IMR-90 (cell line): ENCODE data around the gene NCKAP5. TPM values are rescaled to one million over a fixed set of nuclear protein-coding genes. Genes with fewer than 3 reads are reported as not detected.

Experiments
- ATAC-seq: fragments of 200-7000 bp; cut with Tn5 transposase; 2 replicates; pipeline ENCODE4 v1.9.1; 2020; ENCODE audit warnings: low read depth, mild to moderate bottlenecking, moderate library complexity
- BruUV-seq: library from RNA; stranded (reverse); fragments of 400-500 nt; replicated peaks from 2 replicates; lab custom pipeline; 2021; lab: Mats Ljungman, UMichigan
- CTCF ChIA-PET: fragments of 300-600 bp; formaldehyde crosslinking; extraction: SDS; loops from one replicate; lab custom pipeline; 2021; ENCODE audit warnings: antibody characterized with exemption; lab: Yijun Ruan, JAX
- POLR2A ChIA-PET: fragments of 300-600 bp; sonication (Branson Sonifier 250); formaldehyde crosslinking; loops from one replicate; lab custom pipeline; 2022; ENCODE audit warnings: antibody characterized with exemption; ENCODE audit not compliant: unreplicated experiment; lab: Charles Lee
- DNase-seq: peaks from one replicate; pipeline ENCODE4 v3.0.0; 2013
- H2AFZ ChIP-seq: replicated peaks from 2 replicates; pipeline ENCODE3; 2013; ENCODE audit warnings: low read length, mild to moderate bottlenecking; ENCODE audit not compliant: poor library complexity
- H2AK5ac ChIP-seq: 2 replicates; pipeline ENCODE4 v1.6.1; 2013; ENCODE audit warnings: low read depth, low read length, inconsistent platforms
- H2AK9ac ChIP-seq: replicated peaks from 2 replicates; pipeline ENCODE3; 2013; ENCODE audit warnings: mild to moderate bottlenecking, low read depth, low read length, moderate library complexity; ENCODE audit not compliant: poor library complexity
- H2BK120ac ChIP-seq: 2 replicates; pipeline ENCODE4 v1.6.1; 2013; ENCODE audit warnings: low read depth, low read length, inconsistent platforms
- H2BK15ac ChIP-seq: 3 replicates; pipeline ENCODE4 v1.6.1; 2013; ENCODE audit warnings: low read depth, low read length, inconsistent platforms
- H2BK20ac ChIP-seq: 2 replicates; pipeline ENCODE4 v1.6.1; 2013; ENCODE audit warnings: low read depth, mild to moderate bottlenecking, inconsistent platforms, low read length, moderate library complexity
- H2BK5ac ChIP-seq: 2 replicates; pipeline ENCODE4 v1.6.1; 2013; ENCODE audit warnings: mild to moderate bottlenecking, low read depth, low read length, inconsistent platforms; ENCODE audit not compliant: poor library complexity, severe bottlenecking
- H3K14ac ChIP-seq: replicated peaks from 2 replicates; pipeline ENCODE4 v1.6.1; 2013; ENCODE audit warnings: low read depth, low read length, inconsistent platforms
- H3K18ac ChIP-seq: 2 replicates; pipeline ENCODE4 v1.6.1; 2013; ENCODE audit warnings: low read depth, low read length, control low read depth
- H3K23ac ChIP-seq: 2 replicates; pipeline ENCODE4 v1.6.1; 2013; ENCODE audit warnings: low read depth, low read length, inconsistent platforms
- H3K27ac ChIP-seq: 2 replicates; pipeline ENCODE4 v1.5.1; 2013; ENCODE audit warnings: mild to moderate bottlenecking, control low read depth, low read length; ENCODE audit not compliant: insufficient read depth
- H3K27me3 ChIP-seq: 2 replicates; pipeline ENCODE4 v1.6.1; 2013; ENCODE audit warnings: low read length; ENCODE audit not compliant: control insufficient read depth, insufficient read depth
- H3K36me3 ChIP-seq: 2 replicates; pipeline ENCODE4 v1.6.1; 2013; ENCODE audit warnings: low read length, mixed read lengths; ENCODE audit not compliant: control insufficient read depth, insufficient read depth
- H3K4ac ChIP-seq: 2 replicates; pipeline ENCODE4 v1.6.1; 2013; ENCODE audit warnings: low read depth, low read length, inconsistent platforms
- H3K4me1 ChIP-seq: 2 replicates; pipeline ENCODE4 v1.6.1; 2013; ENCODE audit warnings: low read length, mixed read lengths; ENCODE audit not compliant: control insufficient read depth, insufficient read depth
- H3K4me2 ChIP-seq: 2 replicates; pipeline ENCODE4 v1.6.1; 2013; ENCODE audit warnings: low read depth, mild to moderate bottlenecking, control low read depth, low read length, moderate library complexity
- H3K4me3 ChIP-seq: 2 replicates; pipeline ENCODE4 v1.5.1; 2013; ENCODE audit warnings: low read depth, mild to moderate bottlenecking, control low read depth, low read length, moderate library complexity; ENCODE audit not compliant: insufficient read depth
- H3K56ac ChIP-seq: 2 replicates; pipeline ENCODE4 v1.6.1; 2013; ENCODE audit warnings: low read length, inconsistent platforms; ENCODE audit not compliant: insufficient read depth; ENCODE audit errors: extremely low read depth
- H3K79me1 ChIP-seq, 2 experiments: 2 replicates each; pipeline ENCODE4 v1.6.1; 2013; ENCODE audit warnings: low read length in 2 of 2, inconsistent platforms in 1 of 2, low read depth in 1 of 2
- H3K9ac ChIP-seq: 2 replicates; pipeline ENCODE4 v1.6.1; 2013; ENCODE audit warnings: low read depth, low read length, control low read depth
- H3K9me1 ChIP-seq: 2 replicates; pipeline ENCODE4 v1.6.1; 2013; ENCODE audit warnings: low read length, inconsistent platforms; ENCODE audit not compliant: insufficient read depth
- H3K9me3 ChIP-seq: 2 replicates; pipeline ENCODE4 v1.6.1; 2013; ENCODE audit warnings: low read length; ENCODE audit not compliant: control insufficient read depth, insufficient read depth
- H4K20me1 ChIP-seq: 2 replicates; pipeline ENCODE4 v1.6.1; 2013; ENCODE audit warnings: low read length, inconsistent platforms; ENCODE audit not compliant: insufficient read depth
- H4K5ac ChIP-seq: 2 replicates; pipeline ENCODE4 v1.6.1; 2013; ENCODE audit warnings: mild to moderate bottlenecking, low read depth, low read length, control low read depth
- H4K8ac ChIP-seq, 2 experiments: 2 replicates each; pipeline ENCODE4 v1.6.1; 2013; ENCODE audit warnings: low read depth in 2 of 2, low read length in 2 of 2, control low read depth in 1 of 2, inconsistent platforms in 1 of 2
- H4K91ac ChIP-seq: 2 replicates; pipeline ENCODE4 v1.6.1; 2013; ENCODE audit warnings: low read depth, low read length, inconsistent platforms; ENCODE audit not compliant: insufficient read depth
- BHLHE40 ChIP-seq: fragments of 150-350 bp; IDR thresholded peaks from 2 replicates; pipeline ENCODE4 v1.6.1; 2016; ENCODE audit warnings: mild to moderate bottlenecking, low read depth, low read length
- MAFK ChIP-seq: IDR thresholded peaks from 2 replicates; pipeline ENCODE4 v1.6.1; 2012; ENCODE audit warnings: low read depth, low read length, improper control_type of control experiment
- MXI1 ChIP-seq: IDR thresholded peaks from 2 replicates; pipeline ENCODE4 v1.6.1; 2012; ENCODE audit warnings: low read depth, mild to moderate bottlenecking, low read length, moderate library complexity, borderline replicate concordance
- WGBS, 2 experiments: methylation state at CpG; one replicate each; pipeline versions ENCODE4 v1.1.5 to v1.1.7; 2013; ENCODE audit warnings: missing lambda C conversion rate in 2 of 2; ENCODE audit not compliant: insufficient read length in 1 of 2; ENCODE audit errors: extremely low coverage in 2 of 2; 5-methylcytosine and 5-hydroxymethylcytosine counted together
- dilution Hi-C: fragments of 300-500 bp; cut with HindIII; formaldehyde crosslinking; loops from one replicate; pipeline ENCODE4 v1.14.3; 2018; ENCODE audit warnings: low sequenced_read_pairs; ENCODE audit not compliant: unreplicated experiment
- in situ Hi-C: fragments of 300-500 bp; cut with MboI; formaldehyde crosslinking; loops from 3 replicates; pipeline ENCODE4 v1.14.3; 2019; ENCODE audit warnings: low sequenced_read_pairs, inconsistent platforms, mixed read lengths
- intact Hi-C: fragments of 100-400 bp; cut with micrococcal nuclease; formaldehyde crosslinking; loops from 2 replicates; pipeline ENCODE4 v1.10.0; 2022
- polyA plus RNA-seq, 3 experiments: library from polyadenylated mRNA; depleted of rRNA; stranded (reverse); fragments of >200 nt; gene quantifications; 2 replicates each; pipeline ENCODE4 v1.2.3, GENCODE V29; 2012; ENCODE audit warnings: low replicate concordance in 1 of 3
- total RNA-seq: library from RNA; depleted of rRNA; stranded (reverse); fragments of >200 nt; gene quantifications from 2 replicates; pipeline ENCODE4 v1.2.3, GENCODE V29; 2012

Gene NCKAP5
- total and polyA plus RNA-seq, 2 of the 4 experiments (the other 2 are of a cell fraction), result 2.7 to 3.9 TPM

DNA sequence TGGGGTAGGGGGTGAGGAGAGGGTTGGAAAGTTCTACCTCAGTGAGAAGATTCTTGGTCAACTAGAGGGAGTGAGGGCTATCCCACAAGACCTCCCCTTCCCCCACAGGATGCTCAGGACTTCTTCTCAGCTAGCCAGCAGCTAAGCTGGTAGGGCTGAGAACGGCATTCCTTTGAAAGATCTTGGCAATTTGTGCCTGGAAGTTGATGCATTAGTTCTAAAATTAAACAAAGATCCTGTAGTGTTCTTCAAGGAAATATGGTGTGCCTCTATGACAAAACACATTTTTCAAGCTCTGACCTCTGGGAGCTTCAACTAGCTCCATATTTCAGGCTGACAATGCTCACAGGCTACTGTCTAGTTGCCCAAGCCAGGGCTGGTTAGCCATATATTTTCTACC, 900.6 kb downstream of the NCKAP5 start:
- Histone ChIP-seq H4K20me1 (peaks cover 9% of the 10 kb centered on the region), H3K56ac (peak overlapping the region; percentile 39; the same call in 1 of the 2 replicates), H3K79me1 (peaks cover 20 to 47% of the 10 kb centered on the region in 2 experiments), H4K8ac (peak overlapping the region in 1 of 2 experiments; percentile 2; a peak in 1 of 4 replicates), H4K91ac (0 out of 2 replicates have a peak overlapping the region, but pooled peaks have one; percentile 18), H3K27ac (no peak overlapping the region), H2BK120ac (peak overlapping the region; percentile 22; the same call in 1 of the 2 replicates), H3K4ac (peak overlapping the region; percentile 38), H2AK9ac (no peak overlapping the region), H2AK5ac (0 out of 2 replicates have a peak overlapping the region, but pooled peaks have one; percentile 16), H2BK15ac (no peak overlapping the region), H3K4me1 (peaks cover 13% of the 10 kb centered on the region), H3K4me2 (peak overlapping the region; percentile 4), H2BK5ac (no peak overlapping the region), H3K9me3 (no peaks in the 10 kb centered on the region), H3K9ac (no peak overlapping the region), H3K36me3 (no peaks in the 10 kb centered on the region; the same call in 1 of the 2 replicates), H2AFZ (no peak overlapping the region), H3K18ac (no peak overlapping the region), H3K27me3 (no peaks in the 10 kb centered on the region), H3K4me3 (no peak overlapping the region), H4K5ac (no peak overlapping the region), H3K23ac (peak overlapping the region; percentile 91), H3K9me1 (peaks cover 8% of the 10 kb centered on the region), H3K14ac (peak overlapping the region; percentile 73; the same call in 1 of the 2 replicates), H2BK20ac (0 out of 2 replicates have a peak overlapping the region, but pooled peaks have one; percentile 12)
- intact Hi-C loops (no loop called here), in situ Hi-C loops (loop anchor here (25.0 kb wide), 2 partner anchors 895 to 1170 kb away; partner anchors contain the start of gene NCKAP5), dilution Hi-C loops (no loop called here)
- peak; percentile 2; the same call in 1 of the 2 replicates for ATAC-seq
- WGBS, 2 experiments, result no CpG with 5 or more reads among the region's 1 CpG
- peak; percentile 44 for DNase-seq
- ChIA-PET POLR2A (interaction anchor here (0.6 kb wide), 1 partner anchor 1177 kb away, joined by 4 read pairs; no protein-coding TSS in a partner anchor), CTCF (interaction anchor here (0.8 to 2.2 kb wide), 5 partner anchors 9 to 121 kb away, joined by 3 to 8 read pairs (median 4); no protein-coding TSS in a partner anchor)
- TF ChIP-seq BHLHE40 (no peak), MAFK (no peak), MXI1 (no peak)
- no TSS peak for BruUV-seq
